Neutrophil (primary cell): ENCODE data around the gene TARS2.
A peak's percentile ranks its signal among the peaks of the same experiment; 100 is the strongest.

Experiments
- H3K27ac ChIP-seq: fragments of 200-600 bp; sonication (generic); 2 replicates; pipeline ENCODE4 v1.5.1; 2016; ENCODE audit warnings: mild to moderate bottlenecking, moderate library complexity
- H3K27me3 ChIP-seq: fragments of 200-600 bp; sonication (generic); 2 replicates; pipeline ENCODE4 v1.6.0; 2016; ENCODE audit warnings: mild to moderate bottlenecking
- H3K36me3 ChIP-seq: fragments of 200-600 bp; sonication (generic); 2 replicates; pipeline ENCODE4 v1.5.1; 2017
- H3K4me1 ChIP-seq, 2 experiments: fragments of 200-600 bp in 1 of 2; sonication (generic) in 1 of 2; 1 replicate in 1 of 2; 2 replicates in 1 of 2; pipeline versions ENCODE4 v1.5.1 to v1.6.1; 2013 to 2016; ENCODE audit warnings: low read depth in 1 of 2, low read length in 1 of 2, mild to moderate bottlenecking in 1 of 2, moderate library complexity in 1 of 2; ENCODE audit not compliant: control insufficient read depth in 1 of 2, insufficient read depth in 1 of 2
- H3K4me3 ChIP-seq, 2 experiments: fragments of 200-600 bp in 1 of 2; sonication (generic) in 1 of 2; 1 replicate in 1 of 2; 2 replicates in 1 of 2; pipeline ENCODE4 v1.5.1; 2013 to 2016; ENCODE audit warnings: low read depth in 1 of 2, low read length in 1 of 2, mild to moderate bottlenecking in 1 of 2, moderate library complexity in 1 of 2
- H3K9me3 ChIP-seq: fragments of 200-600 bp; sonication (generic); 2 replicates; pipeline ENCODE4 v1.5.1; 2016
- CTCF ChIP-seq: fragments of 200-600 bp; sonication (generic); IDR thresholded peaks from 2 replicates; pipeline ENCODE4 v1.5.1; 2016; ENCODE audit warnings: antibody characterized with exemption

The TARS2 gene

DNA sequence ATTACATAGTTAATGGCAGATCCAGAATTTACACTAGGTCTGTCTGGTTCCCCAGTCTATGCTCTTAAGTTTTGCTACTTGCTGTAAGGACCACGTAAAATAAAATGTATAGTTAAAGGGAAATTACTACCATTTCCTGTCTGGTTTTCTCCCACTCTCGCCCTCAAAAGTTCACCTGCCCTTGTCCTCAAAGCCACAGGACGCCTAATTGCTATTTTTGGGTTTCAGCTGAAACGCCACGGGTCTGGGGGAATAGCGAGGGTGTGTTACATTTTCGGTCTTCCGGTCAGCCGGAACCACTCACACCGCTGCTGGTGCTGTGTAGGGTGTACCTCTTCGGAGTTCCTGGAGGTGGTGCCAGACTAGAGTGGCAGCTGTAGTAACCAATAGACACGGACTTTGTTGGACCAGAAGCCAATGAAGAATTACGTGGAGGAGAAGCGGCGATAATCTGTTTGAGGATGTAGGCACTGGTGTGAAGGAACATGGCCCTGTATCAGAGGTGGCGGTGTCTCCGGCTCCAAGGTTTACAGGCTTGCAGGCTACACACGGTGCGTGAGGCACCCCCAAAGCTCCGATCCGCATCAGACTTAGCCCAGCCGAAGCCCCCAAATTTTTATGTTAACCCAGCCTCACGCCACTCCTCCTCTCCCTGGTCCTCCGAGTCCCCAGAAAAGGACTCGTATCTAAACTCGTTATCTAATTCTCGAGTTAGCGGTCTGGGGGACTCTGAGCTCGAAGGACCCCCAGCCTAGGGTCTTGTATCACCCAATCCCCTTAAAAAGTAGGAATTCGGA is at the start of gene TARS2:
Gene TARS2, plus strand, starts transcription at position 454 of the 797 bp plus-strand sequence. Its CDS starts 32 bp downstream, at position 486.
- H3K4me1 ChIP-seq, result peaks cover 9 to 12% of the 10 kb centered on the region in 2 experiments
- peak within 1 kb of the TSS; percentile 69 for H3K27ac ChIP-seq
- H3K9me3 ChIP-seq, result no peaks in the 10 kb centered on the region
- H3K4me3 ChIP-seq, result peak within 1 kb of the TSS; percentile 88 to 94
- H3K27me3 ChIP-seq, result no peaks in the 10 kb centered on the region
- peak; percentile 70 for TF ChIP-seq CTCF
- H3K36me3 ChIP-seq, result peaks cover 23% of the 10 kb centered on the region

- Histone ChIP-seq H3K36me3 (peaks cover 42% of the 10 kb centered on the region), H3K4me1 (no peaks in the 10 kb centered on the region), H3K27me3 (no peaks in the 10 kb centered on the region), H3K4me3 (no peak overlapping the region), H3K27ac (no peak overlapping the region), H3K9me3 (no peaks in the 10 kb centered on the region)
- TF ChIP-seq CTCF, result no peak
Measured at GRCh38 chr1:150441121-150441520, 46.1 kb upstream of the TARS2 start.

- Histone ChIP-seq H3K36me3 (peaks cover 59% of the 10 kb centered on the region), H3K27ac (no peak overlapping the region)
Measured at GRCh38 chr1:150444232-150444631, 43.0 kb upstream of the TARS2 start.

DNA sequence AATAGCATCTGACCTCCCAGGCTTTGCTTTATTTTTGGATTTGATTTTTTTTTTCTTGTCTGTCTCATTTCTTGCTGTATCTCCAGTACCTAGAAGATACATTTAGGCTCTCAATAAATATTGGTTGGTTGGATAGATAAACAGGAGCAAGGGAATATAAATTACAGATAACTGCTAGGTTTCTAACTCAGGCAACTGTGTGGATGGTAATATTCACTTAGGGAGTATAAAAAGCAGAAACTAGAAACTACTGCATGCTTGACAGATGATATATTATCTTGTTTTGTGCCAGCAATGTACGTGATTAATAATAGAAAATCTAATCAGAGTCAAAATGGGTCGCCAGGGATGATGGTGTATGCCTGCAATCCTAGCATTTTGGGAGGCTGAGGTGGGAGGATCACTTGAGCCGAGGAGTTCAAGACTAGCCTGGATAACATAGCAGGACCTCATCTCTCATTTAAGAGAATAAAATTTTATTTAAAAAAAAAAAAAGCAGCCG is 31.0 kb upstream of the TARS2 start:
- Histone ChIP-seq H3K27ac (no peak overlapping the region), H3K4me1 (peaks cover 8% of the 10 kb centered on the region in 2 experiments), H3K9me3 (no peaks in the 10 kb centered on the region), H3K36me3 (peaks cover 52% of the 10 kb centered on the region), H3K4me3 (no peak overlapping the region), H3K27me3 (no peaks in the 10 kb centered on the region)
- TF ChIP-seq CTCF, result no peak

More at GRCh38 chr1:150444232-150444631, 43.0 kb upstream of the TARS2 start:
- H3K4me3 ChIP-seq, result no peak overlapping the region
- no peaks in the 10 kb centered on the region for H3K27me3 ChIP-seq
- no peaks in the 10 kb centered on the region for H3K4me1 ChIP-seq
- TF ChIP-seq CTCF, result no peak
- H3K9me3 ChIP-seq, result no peaks in the 10 kb centered on the region

DNA sequence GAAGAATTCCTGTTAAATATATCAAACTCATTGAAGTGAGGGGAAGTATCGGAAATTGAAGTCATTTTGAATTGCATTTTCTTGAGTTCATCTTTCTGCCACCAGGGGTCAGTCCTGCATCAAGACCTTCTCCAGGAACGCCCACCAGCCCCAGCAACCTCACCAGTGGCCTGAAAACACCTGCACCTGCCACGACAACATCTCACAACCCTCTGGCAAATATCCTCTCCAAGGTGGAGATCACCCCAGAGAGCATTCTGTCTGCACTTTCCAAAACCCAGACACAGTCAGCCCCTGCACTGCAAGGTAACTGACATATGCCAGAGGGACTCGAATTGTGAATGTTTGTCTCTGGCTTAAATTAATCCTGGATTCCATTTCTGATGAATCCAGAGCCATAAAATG is 22.8 kb upstream of the TARS2 start:
- Histone ChIP-seq H3K4me1 (peaks cover 8% of the 10 kb centered on the region in 2 experiments), H3K27me3 (no peaks in the 10 kb centered on the region), H3K4me3 (no peak overlapping the region), H3K36me3 (peaks cover 72% of the 10 kb centered on the region), H3K9me3 (no peaks in the 10 kb centered on the region), H3K27ac (no peak overlapping the region)
- TF ChIP-seq CTCF, result peak; percentile 64
